GM21723 (cell line): Measurements from ENCODE around the gene RASSF5.

Source experiments
- ATAC-seq: cut with Tn5 transposase; IDR thresholded peaks from one replicate; pipeline ENCODE4 v1.9.1; 2021; ENCODE audit warnings: mild to moderate bottlenecking, moderate library complexity; ENCODE audit not compliant: unreplicated experiment

Gene RASSF5

GRCh38 chr1:206583707-206584648 is 76.6 kb downstream of the RASSF5 start:
- ATAC-seq = no peak

GRCh38 chr1:206584683-206585082 is 77.4 kb downstream of the RASSF5 start:
- ATAC-seq = no peak

GRCh38 chr1:206586501-206587445 is 79.4 kb downstream of the RASSF5 start:
- ATAC-seq = no peak

GRCh38 chr1:206587904-206588303 is 80.6 kb downstream of the RASSF5 start:
- ATAC-seq = no peak

- ATAC-seq = no peak
Observed at GRCh38 chr1:206588492-206588891, 81.2 kb downstream of the RASSF5 start.

GRCh38 chr1:206589206-206589605 is 81.9 kb downstream of the RASSF5 start:
- ATAC-seq = no peak

GRCh38 chr1:206590025-206590758 is 82.9 kb downstream of the RASSF5 start:
- peak; percentile 61 for ATAC-seq

- ATAC-seq = no peak
Observed at GRCh38 chr1:206591226-206591625, 83.9 kb downstream of the RASSF5 start.

GRCh38 chr1:206591696-206592095 is 84.4 kb downstream of the RASSF5 start:
- no peak for ATAC-seq

- ATAC-seq = no peak
Observed at GRCh38 chr1:206593351-206593925, 86.1 kb downstream of the RASSF5 start.

- ATAC-seq = no peak
Observed at GRCh38 chr1:206595581-206596318, 88.4 kb downstream of the RASSF5 start.

- no peak for ATAC-seq
Observed at GRCh38 chr1:206596319-206596666, 89.0 kb downstream of the RASSF5 start.

GRCh38 chr1:206600527-206600926 is 93.2 kb downstream of the RASSF5 start:
- ATAC-seq = no peak

GRCh38 chr1:206604861-206605260 is 97.5 kb downstream of the RASSF5 start:
- ATAC-seq = no peak

GRCh38 chr1:206606867-206607266 is 99.5 kb downstream of the RASSF5 start:
- no peak for ATAC-seq

GRCh38 chr1:206608108-206608698 is 100.9 kb downstream of the RASSF5 start:
- ATAC-seq = no peak

- ATAC-seq = no peak
Observed at GRCh38 chr1:206609229-206609991, 102.1 kb downstream of the RASSF5 start.

- peak; percentile 87 for ATAC-seq
Observed at GRCh38 chr1:206612129-206612876, 105.0 kb downstream of the RASSF5 start, which contains the start of gene EIF2D. EIF2D (minus strand) TSS chr1:206612465; CDS start chr1:206612342, 123 bp downstream.
